Measurements from ENCODE around the gene DRG1. TPM values are rescaled to one million over a fixed set of nuclear protein-coding genes. Genes with fewer than 3 reads are reported as not detected.

DRG1 gene
- total RNA-seq, 4 donors from 2014 or later = 51.8 to 70.0 (median 57.9) TPM

Small RNAs within 50 kb of the gene (small RNA-seq; reads per million reads assigned to genes)
- gene RNU6-28P (0 reads per million in 4 donors), gene RNU6-338P (0 reads per million in 4 donors)

Other genes with a start within 250 kb of the DRG1 start
- 10 to 100 TPM; 47.9 to 66.9 (median 62.5) TPM for gene RNF185, start 239.4 kb upstream of the DRG1 start, total RNA-seq
- gene LIMK2, start 187.3 kb upstream of the DRG1 start, total RNA-seq = 10 to 100 TPM; 13.4 to 19.1 (median 15.9) TPM
- 10 to 100 TPM; 28.8 to 53.7 (median 37.8) TPM for gene PIK3IP1, start 107.1 kb upstream of the DRG1 start, total RNA-seq
- 10 to 100 TPM; 15.7 to 18.0 (median 17.7) TPM for gene PATZ1, start 53.3 kb upstream of the DRG1 start, total RNA-seq
- gene EIF4ENIF1, start 90.2 kb downstream of the DRG1 start, total RNA-seq = 10 to 100 TPM; 18.4 to 24.0 (median 20.5) TPM
- 10 to 100 TPM; 14.4 to 54.8 (median 20.0) TPM for gene SFI1, start 96.9 kb downstream of the DRG1 start, total RNA-seq

All from gastroesophageal sphincter (tissue), 4 donors.